K562 (cell line): ENCODE results near the gene UNC119.

Experiments
- CBFB ChIP-seq: sonication (generic); formaldehyde crosslinking; IDR thresholded peaks from 2 replicates; pipeline ENCODE4 v1.4.0; 2020; ENCODE audit warnings: mild to moderate bottlenecking, missing genetic modification reagents
- GTF2F1 ChIP-seq: IDR thresholded peaks from 2 replicates; pipeline ENCODE4 v1.6.1; 2011; ENCODE audit warnings: low read depth, low read length, improper control_type of control experiment
- JUN ChIP-seq, 2 experiments: sonication (generic) in 1 of 2; formaldehyde crosslinking in 1 of 2; IDR thresholded peaks; 2 replicates each; pipeline versions ENCODE4 v1.6.1 to v1.8.0; 2012 to 2022; ENCODE audit warnings: borderline replicate concordance in 2 of 2, mild to moderate bottlenecking in 2 of 2, improper control_type of control experiment in 1 of 2, low read depth in 1 of 2, low read length in 1 of 2, missing genetic modification reagents in 1 of 2
- KDM1A ChIP-seq, 2 experiments: fragments of 450-650 bp; IDR thresholded peaks; 2 replicates each; pipeline ENCODE4 v1.6.1; 2016; ENCODE audit warnings: mild to moderate bottlenecking in 2 of 2
- KHSRP ChIP-seq: fragments of 450-650 bp; IDR thresholded peaks from 2 replicates; pipeline ENCODE4 v1.6.1; 2017
- POLR2AphosphoS5 ChIP-seq: IDR thresholded peaks from 2 replicates; pipeline ENCODE4 v1.6.1; 2011; ENCODE audit warnings: mild to moderate bottlenecking, low read depth, low read length, moderate library complexity; ENCODE audit not compliant: control insufficient read depth, insufficient read depth
- SOX6 ChIP-seq: fragments of 450-650 bp; IDR thresholded peaks from 2 replicates; pipeline ENCODE4 v1.6.1; 2014; ENCODE audit warnings: mild to moderate bottlenecking
- TGIF2 ChIP-seq: sonication (generic); formaldehyde crosslinking; IDR thresholded peaks from 2 replicates; pipeline ENCODE4 v1.8.1; 2022; ENCODE audit warnings: mild to moderate bottlenecking, missing genetic modification reagents, moderate library complexity
- ZNF592 ChIP-seq: fragments of 450-650 bp; IDR thresholded peaks from 2 replicates; pipeline ENCODE4 v1.6.1; 2017; ENCODE audit warnings: antibody characterized with exemption, mild to moderate bottlenecking

GRCh38 chr17:28505986-28506665, 46.3 kb downstream of the UNC119 start, which contains the start of gene FOXN1:
- TF ChIP-seq KDM1A (IDR thresholded peaks at IDR 0.05), result no peak
- no peak for TF ChIP-seq TGIF2 (CRISPR knock-in tag)
- no peak for TF ChIP-seq JUN (IDR thresholded peaks at IDR 0.05; ENCODE audit: borderline replicate concordance, low read depth, low read length)
- TF ChIP-seq JUN (CRISPR knock-in tag; IDR thresholded peaks at IDR 0.05; ENCODE audit: borderline replicate concordance), result no peak
- TF ChIP-seq ZNF592, result no peak
- TF ChIP-seq POLR2AphosphoS5, result no peak
- no peak for TF ChIP-seq SOX6
- TF ChIP-seq KHSRP, result no peak
- no peak for TF ChIP-seq CBFB (CRISPR knock-in tag)
- no peak for TF ChIP-seq GTF2F1
